Activated CD4-positive, alpha-beta memory T cell treated with anti-CD3 and anti-CD28 coated beads, Interleukin-2, amount 10 ng/mL, durations not matched to agents 7 days and 5 days (primary cell): Measurements from ENCODE around the gene CCDC170. TPM values are rescaled to one million over a fixed set of nuclear protein-coding genes. Genes with fewer than 3 reads are reported as not detected.

Source experiments
- CTCF ChIA-PET: fragments of 350-600 bp; sonication (Branson Sonifier 250); formaldehyde crosslinking; loops from one replicate; lab custom pipeline; 2021; ENCODE audit warnings: antibody characterized with exemption, inconsistent platforms; lab: Charles Lee
- POLR2A ChIA-PET: fragments of 350-600 bp; sonication (Branson Sonifier 250); formaldehyde crosslinking; loops from one replicate; lab custom pipeline; 2021; ENCODE audit warnings: antibody characterized with exemption; lab: Charles Lee
- DNase-seq: peaks from one replicate; pipeline ENCODE4 v3.0.0-alpha.2; 2020
- H3K27ac Mint-ChIP-seq: one replicate; pipeline ENCODE4 v1.8.0; 2021; ENCODE audit warnings: mild to moderate bottlenecking, mixed read lengths
- H3K27me3 Mint-ChIP-seq: one replicate; pipeline ENCODE4 v1.8.0; 2021; ENCODE audit warnings: mixed read lengths
- H3K36me3 Mint-ChIP-seq: one replicate; pipeline ENCODE4 v1.8.0; 2021; ENCODE audit warnings: low read depth, mixed read lengths
- H3K4me1 Mint-ChIP-seq: one replicate; pipeline ENCODE4 v1.8.0; 2021; ENCODE audit warnings: mixed read lengths
- H3K4me3 Mint-ChIP-seq: one replicate; pipeline ENCODE4 v1.8.0; 2021; ENCODE audit warnings: mild to moderate bottlenecking, mixed read lengths
- H3K9me3 Mint-ChIP-seq: one replicate; pipeline ENCODE4 v1.8.0; 2021; ENCODE audit warnings: mixed read lengths
- total RNA-seq, 2 experiments: library from RNA; stranded (reverse); gene quantifications; one replicate each; pipeline ENCODE4 v1.2.3, GENCODE V29; 2021

The CCDC170 gene
- total RNA-seq, 2 experiments from 2014 or later: not detected

DNA sequence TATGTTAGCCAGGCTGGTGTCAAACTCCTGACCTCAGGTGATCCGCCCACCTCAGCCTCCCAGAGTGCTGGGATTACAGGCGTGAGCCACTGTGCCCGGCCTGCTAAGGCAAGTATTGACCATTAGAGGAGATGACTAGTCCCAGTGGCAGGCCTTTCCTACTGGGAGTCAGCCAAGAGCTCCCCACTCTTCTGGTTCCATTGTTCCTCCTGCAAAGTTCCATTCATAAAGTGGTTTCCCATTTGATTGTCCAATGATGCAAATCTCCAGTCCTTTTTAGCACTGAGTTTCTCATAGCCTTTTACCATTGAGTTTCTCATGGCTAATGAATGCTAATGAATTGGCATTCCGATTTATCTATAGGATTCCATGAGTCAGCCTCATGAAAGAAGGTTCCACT lies 165.4 kb downstream of the CCDC170 start:
- no peak for DNase-seq
- Mint-ChIP-seq H3K27ac (no peak overlapping the region), H3K9me3 (peaks cover 4% of the 10 kb centered on the region), H3K4me3 (no peak overlapping the region), H3K4me1 (no peaks in the 10 kb centered on the region), H3K36me3 (no peaks in the 10 kb centered on the region), H3K27me3 (peaks cover 13% of the 10 kb centered on the region)
- ChIA-PET POLR2A (no interaction called here), CTCF (no interaction called here)

DNA sequence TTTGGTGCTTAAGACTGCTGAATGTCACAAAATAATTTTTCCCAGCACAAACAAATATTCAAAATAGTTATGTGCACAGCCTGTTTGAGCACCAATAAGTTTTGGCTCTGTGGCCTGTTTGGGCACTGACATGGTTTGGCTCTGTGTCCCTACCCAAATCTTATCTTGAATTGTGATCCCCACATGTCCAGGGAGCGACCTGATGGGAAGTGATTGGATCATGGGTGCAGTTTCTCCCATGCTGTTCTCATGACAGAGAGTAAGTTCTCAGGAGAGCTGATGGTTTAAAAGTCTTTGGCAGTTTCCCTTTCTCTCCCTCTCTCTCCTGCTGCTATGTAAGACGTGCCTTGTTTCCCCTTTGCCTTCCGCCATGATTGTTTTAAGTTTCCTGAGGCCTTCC lies 167.7 kb downstream of the CCDC170 start:
- Mint-ChIP-seq H3K36me3 (no peaks in the 10 kb centered on the region), H3K4me1 (no peaks in the 10 kb centered on the region), H3K27me3 (peaks cover 19% of the 10 kb centered on the region), H3K9me3 (no peaks in the 10 kb centered on the region), H3K4me3 (no peak overlapping the region), H3K27ac (no peak overlapping the region)
- ChIA-PET POLR2A (no interaction called here), CTCF (no interaction called here)
- DNase-seq: no peak

GRCh38 chr6:151661928-151662327 lies 168.1 kb downstream of the CCDC170 start:
- no peak for DNase-seq
- no peak overlapping the region for H3K27ac Mint-ChIP-seq
- ChIA-PET CTCF (no interaction called here), POLR2A (no interaction called here)
- H3K4me1 Mint-ChIP-seq: no peaks in the 10 kb centered on the region
- no peak overlapping the region for H3K4me3 Mint-ChIP-seq
- H3K36me3 Mint-ChIP-seq: no peaks in the 10 kb centered on the region
- H3K9me3 Mint-ChIP-seq: no peaks in the 10 kb centered on the region
- H3K27me3 Mint-ChIP-seq: peaks cover 22% of the 10 kb centered on the region

GRCh38 chr6:151663559-151663958 lies 169.7 kb downstream of the CCDC170 start:
- ChIA-PET POLR2A (no interaction called here), CTCF (interaction anchor here (1.0 kb wide), 1 partner anchor 33 kb away, joined by 3 read pairs; no protein-coding TSS in a partner anchor)
- Mint-ChIP-seq H3K27me3 (peaks cover 22% of the 10 kb centered on the region), H3K27ac (no peak overlapping the region), H3K4me3 (no peak overlapping the region), H3K36me3 (no peaks in the 10 kb centered on the region), H3K9me3 (no peaks in the 10 kb centered on the region), H3K4me1 (no peaks in the 10 kb centered on the region)
- no peak for DNase-seq

- H3K27ac Mint-ChIP-seq: no peak overlapping the region
- DNase-seq: no peak
- H3K36me3 Mint-ChIP-seq: no peaks in the 10 kb centered on the region
- ChIA-PET POLR2A (no interaction called here), CTCF (interaction anchor here (1.0 kb wide), 1 partner anchor 34 kb away, joined by 3 read pairs; no protein-coding TSS in a partner anchor)
- peaks cover 22% of the 10 kb centered on the region for H3K27me3 Mint-ChIP-seq
- no peak overlapping the region for H3K4me3 Mint-ChIP-seq
- H3K9me3 Mint-ChIP-seq: no peaks in the 10 kb centered on the region
- no peaks in the 10 kb centered on the region for H3K4me1 Mint-ChIP-seq
Observed at GRCh38 chr6:151664390-151664789, 170.6 kb downstream of the CCDC170 start.

GRCh38 chr6:151665329-151665728 lies 171.5 kb downstream of the CCDC170 start:
- peaks cover 18% of the 10 kb centered on the region for H3K27me3 Mint-ChIP-seq
- ChIA-PET POLR2A (no interaction called here), CTCF (no interaction called here)
- H3K36me3 Mint-ChIP-seq: no peaks in the 10 kb centered on the region
- DNase-seq: no peak
- H3K4me1 Mint-ChIP-seq: no peaks in the 10 kb centered on the region
- H3K4me3 Mint-ChIP-seq: no peak overlapping the region
- no peak overlapping the region for H3K27ac Mint-ChIP-seq
- no peaks in the 10 kb centered on the region for H3K9me3 Mint-ChIP-seq

DNA sequence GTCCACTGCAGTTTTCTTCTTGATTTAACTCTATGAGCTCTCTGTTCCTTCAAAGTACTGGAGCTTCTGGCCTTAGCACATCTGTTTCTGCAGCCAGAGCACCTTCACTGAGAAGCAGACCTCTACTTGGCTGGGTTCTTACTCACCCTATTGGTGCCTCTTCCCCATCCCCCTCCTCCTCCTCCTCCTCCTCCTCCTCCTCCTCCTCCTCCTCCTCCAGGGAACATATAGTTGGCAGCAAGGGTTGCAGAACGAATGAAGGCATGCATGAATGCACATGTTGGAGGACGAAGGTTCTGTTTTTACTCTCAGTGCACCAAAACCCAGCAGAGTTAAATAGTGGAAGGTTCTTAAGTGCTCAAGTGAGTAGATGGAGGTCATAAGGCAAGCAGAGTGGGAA lies 172.7 kb downstream of the CCDC170 start:
- CTCF ChIA-PET: no interaction called here
- POLR2A ChIA-PET: no interaction called here
- no peaks in the 10 kb centered on the region for H3K9me3 Mint-ChIP-seq
- DNase-seq: no peak
- H3K36me3 Mint-ChIP-seq: no peaks in the 10 kb centered on the region
- peaks cover 18% of the 10 kb centered on the region for H3K27me3 Mint-ChIP-seq
- no peak overlapping the region for H3K4me3 Mint-ChIP-seq
- H3K27ac Mint-ChIP-seq: no peak overlapping the region
- no peaks in the 10 kb centered on the region for H3K4me1 Mint-ChIP-seq

- Mint-ChIP-seq H3K36me3 (no peaks in the 10 kb centered on the region), H3K4me3 (no peak overlapping the region), H3K9me3 (no peaks in the 10 kb centered on the region), H3K27me3 (peaks cover 13% of the 10 kb centered on the region), H3K4me1 (no peaks in the 10 kb centered on the region), H3K27ac (no peak overlapping the region)
- CTCF ChIA-PET: no interaction called here
- POLR2A ChIA-PET: no interaction called here
- no peak for DNase-seq
Observed at GRCh38 chr6:151669208-151669560, 175.4 kb downstream of the CCDC170 start.

GRCh38 chr6:151670116-151670515 lies 176.3 kb downstream of the CCDC170 start:
- H3K4me1 Mint-ChIP-seq: peaks cover 1% of the 10 kb centered on the region
- peaks cover 12% of the 10 kb centered on the region for H3K27me3 Mint-ChIP-seq
- H3K27ac Mint-ChIP-seq: no peak overlapping the region
- ChIA-PET POLR2A (no interaction called here), CTCF (no interaction called here)
- no peak for DNase-seq
- H3K9me3 Mint-ChIP-seq: no peaks in the 10 kb centered on the region
- no peak overlapping the region for H3K4me3 Mint-ChIP-seq
- no peaks in the 10 kb centered on the region for H3K36me3 Mint-ChIP-seq

Other genes with a start within 250 kb of the CCDC170 start
- gene ZBTB2, start 102.5 kb upstream of the CCDC170 start, total RNA-seq: 10 to 100 TPM; 23.5 to 23.8 TPM
- 10 to 100 TPM; 18.7 to 22.6 TPM for gene RMND1, start 41.9 kb upstream of the CCDC170 start, total RNA-seq